H9 (cell line): ENCODE measurements around the gene CRYBB1. TPM values are rescaled to one million over a fixed set of nuclear protein-coding genes. Genes with fewer than 3 reads are reported as not detected.

Source experiments
- DNase-seq: peaks from one replicate; pipeline ENCODE4 v3.0.0-alpha.2; 2017
- H2AFZ ChIP-seq: one replicate; pipeline ENCODE4 v1.6.1; 2013; ENCODE audit warnings: mild to moderate bottlenecking, low read length, control low read depth, moderate library complexity
- H2AK5ac ChIP-seq: 2 replicates; pipeline ENCODE4 v1.6.1; 2013; ENCODE audit warnings: low read length, control low read depth, mixed read lengths; ENCODE audit not compliant: insufficient read length
- H2BK120ac ChIP-seq: one replicate; pipeline ENCODE4 v1.6.1; 2013; ENCODE audit warnings: low read depth, mild to moderate bottlenecking, low read length, control low read depth, inconsistent platforms; ENCODE audit not compliant: poor library complexity, severe bottlenecking
- H2BK12ac ChIP-seq: 2 replicates; pipeline ENCODE4 v1.6.1; 2013; ENCODE audit warnings: low read length, control low read depth, mixed read lengths, low read depth; ENCODE audit not compliant: insufficient read length
- H2BK15ac ChIP-seq: 2 replicates; pipeline ENCODE4 v1.6.1; 2013; ENCODE audit warnings: low read depth, low read length, control low read depth
- H2BK20ac ChIP-seq: one replicate; pipeline ENCODE4 v1.6.1; 2013; ENCODE audit warnings: low read depth, mild to moderate bottlenecking, low read length, control low read depth, inconsistent platforms; ENCODE audit not compliant: poor library complexity, severe bottlenecking
- H2BK5ac ChIP-seq: 2 replicates; pipeline ENCODE4 v1.6.1; 2013; ENCODE audit warnings: low read length, control low read depth, mixed read lengths; ENCODE audit not compliant: insufficient read length
- H3K14ac ChIP-seq: 2 replicates; pipeline ENCODE4 v1.6.1; 2013; ENCODE audit warnings: low read length, control low read depth; ENCODE audit not compliant: insufficient read depth
- H3K18ac ChIP-seq: 2 replicates; pipeline ENCODE4 v1.6.1; 2013; ENCODE audit warnings: low read depth, mild to moderate bottlenecking, mixed read lengths, low read length, control low read depth; ENCODE audit not compliant: insufficient read length
- H3K23ac ChIP-seq: 2 replicates; pipeline ENCODE4 v1.6.1; 2013; ENCODE audit warnings: low read length, control low read depth, mixed read lengths, low read depth; ENCODE audit not compliant: insufficient read length
- H3K23me2 ChIP-seq: 2 replicates; pipeline ENCODE4 v1.6.1; 2013; ENCODE audit warnings: low read depth, mild to moderate bottlenecking, mixed read lengths, low read length, control low read depth; ENCODE audit not compliant: insufficient read length, poor library complexity, severe bottlenecking
- H3K27ac ChIP-seq: 2 replicates; pipeline ENCODE4 v1.5.1; 2013; ENCODE audit warnings: low read length, control low read depth, mixed read lengths, low read depth; ENCODE audit not compliant: insufficient read length
- H3K27me3 ChIP-seq: 2 replicates; pipeline ENCODE4 v1.6.1; 2013; ENCODE audit warnings: low read length, control low read depth, inconsistent platforms; ENCODE audit not compliant: insufficient read depth
- H3K4ac ChIP-seq: 2 replicates; pipeline ENCODE4 v1.6.1; 2013; ENCODE audit warnings: low read depth, mild to moderate bottlenecking, control low read depth, inconsistent platforms, low read length, moderate library complexity
- H3K4me1 ChIP-seq: 2 replicates; pipeline ENCODE4 v1.6.1; 2013; ENCODE audit warnings: low read length, control low read depth, inconsistent platforms; ENCODE audit not compliant: insufficient read depth
- H3K4me2 ChIP-seq: 2 replicates; pipeline ENCODE4 v1.6.1; 2013; ENCODE audit warnings: low read length, control low read depth, mixed read lengths; ENCODE audit not compliant: insufficient read length, insufficient read depth
- H3K56ac ChIP-seq: 2 replicates; pipeline ENCODE4 v1.6.1; 2013; ENCODE audit warnings: low read depth, mild to moderate bottlenecking, mixed read lengths, low read length, control low read depth; ENCODE audit not compliant: insufficient read length
- H3K79me1 ChIP-seq: 2 replicates; pipeline ENCODE4 v1.6.1; 2013; ENCODE audit warnings: low read depth, mild to moderate bottlenecking, moderate library complexity, low read length, control low read depth, inconsistent platforms; ENCODE audit not compliant: insufficient read depth, poor library complexity, severe bottlenecking
- H3K79me2 ChIP-seq: 2 replicates; pipeline ENCODE4 v1.6.1; 2013; ENCODE audit warnings: low read length, control low read depth, inconsistent platforms; ENCODE audit not compliant: insufficient read depth
- H3K9ac ChIP-seq: 2 replicates; pipeline ENCODE4 v1.6.1; 2013; ENCODE audit warnings: low read length, control low read depth, mixed read lengths; ENCODE audit not compliant: insufficient read length; ENCODE audit errors: extremely low read depth
- H3K9me3 ChIP-seq: one replicate; pipeline ENCODE4 v1.6.1; 2013; ENCODE audit warnings: low read depth, low read length, inconsistent platforms; ENCODE audit not compliant: control insufficient read depth
- H3T11ph ChIP-seq: one replicate; pipeline ENCODE4 v1.6.1; 2013; ENCODE audit warnings: mild to moderate bottlenecking, low read length, control low read depth, inconsistent platforms
- H4K20me1 ChIP-seq: one replicate; pipeline ENCODE4 v1.6.1; 2013; ENCODE audit not compliant: control insufficient read depth, insufficient read length, insufficient read depth
- H4K5ac ChIP-seq: 2 replicates; pipeline ENCODE4 v1.6.1; 2013; ENCODE audit warnings: low read depth, mild to moderate bottlenecking, mixed read lengths, low read length, control low read depth; ENCODE audit not compliant: insufficient read length
- H4K8ac ChIP-seq: replicated peaks from 2 replicates; pipeline ENCODE4 v1.6.1; 2013; ENCODE audit warnings: low read length, control low read depth, mixed read lengths, low read depth; ENCODE audit not compliant: insufficient read length
- H4K91ac ChIP-seq: 2 replicates; pipeline ENCODE4 v1.6.1; 2013; ENCODE audit warnings: low read depth, mild to moderate bottlenecking, moderate library complexity, mixed read lengths, low read length, control low read depth; ENCODE audit not compliant: insufficient read length
- H3K27ac Mint-ChIP-seq, 3 experiments: 2 replicates in 2 of 3; 3 replicates in 1 of 3; pipeline ENCODE4 v1.8.0; 2020 to 2021; ENCODE audit warnings: mixed read lengths in 3 of 3, mild to moderate bottlenecking in 1 of 3, moderate library complexity in 1 of 3
- H3K27me3 Mint-ChIP-seq: 2 replicates; pipeline ENCODE4 v1.8.0; 2021; ENCODE audit warnings: low read depth, mild to moderate bottlenecking, moderate library complexity, mixed read lengths
- H3K36me3 Mint-ChIP-seq, 3 experiments: 2 replicates in 2 of 3; 3 replicates in 1 of 3; pipeline ENCODE4 v1.8.0; 2020 to 2021; ENCODE audit warnings: low read depth in 3 of 3, mixed read lengths in 3 of 3; ENCODE audit not compliant: insufficient read depth in 1 of 3
- H3K4me1 Mint-ChIP-seq, 2 experiments: 2 replicates each; pipeline ENCODE4 v1.8.0; 2020; ENCODE audit warnings: mixed read lengths in 2 of 2
- H3K4me3 Mint-ChIP-seq, 2 experiments: 2 replicates in 1 of 2; 3 replicates in 1 of 2; pipeline ENCODE4 v1.8.0; 2020 to 2021; ENCODE audit warnings: mild to moderate bottlenecking in 2 of 2, mixed read lengths in 2 of 2, moderate library complexity in 1 of 2
- H3K9me3 Mint-ChIP-seq, 2 experiments: 2 replicates in 1 of 2; 3 replicates in 1 of 2; pipeline ENCODE4 v1.8.0; 2020; ENCODE audit warnings: mild to moderate bottlenecking in 2 of 2, mixed read lengths in 2 of 2, moderate library complexity in 1 of 2
- WGBS: extraction: QIAGEN DNeasy Blood & Tissue Kit; methylation state at CpG from one replicate; pipeline ENCODE4 v1.1.7; 2013; ENCODE audit warnings: missing lambda C conversion rate, low lambda C conversion rate, mixed read lengths; ENCODE audit not compliant: insufficient read length; ENCODE audit errors: extremely low coverage; 5-methylcytosine and 5-hydroxymethylcytosine counted together
- total RNA-seq: library from RNA; stranded (reverse); gene quantifications from 2 replicates; pipeline ENCODE4 v1.2.1, GENCODE V29; 2021
- TF ChIP-seq, protein P1 (sequence below): fragments of 200-600 bp; sonication (generic); conservative IDR thresholded peaks from 3 replicates; pipeline ENCODE4 v1.8.0; 2021; ENCODE audit warnings: antibody characterized with exemption, mild to moderate bottlenecking

CRYBB1 gene
- total RNA-seq, 1 experiment from 2014 or later = 5.4 TPM

DNA sequence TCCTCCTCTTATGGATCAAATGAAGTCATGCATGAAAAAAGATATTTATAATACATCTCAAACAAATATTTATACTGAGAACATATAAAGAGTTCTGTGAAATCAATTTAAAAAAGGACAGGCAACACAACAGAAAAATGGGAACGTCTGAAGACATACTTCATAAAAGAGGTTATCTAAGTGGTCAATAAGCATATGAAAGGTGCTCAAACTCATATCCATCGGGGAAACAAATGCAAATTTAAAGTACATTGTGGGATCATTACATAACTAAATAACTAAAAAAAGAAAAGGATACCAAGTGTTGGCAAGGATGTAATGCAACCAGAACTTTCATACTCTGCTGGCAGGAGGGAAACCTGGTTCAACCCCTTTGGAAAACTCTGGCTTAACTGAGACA is 50.2 kb downstream of the CRYBB1 start:
- no peak overlapping the region; the same call in 1 of the 2 replicates for H3K4ac ChIP-seq
- H3K14ac ChIP-seq = peak overlapping the region; percentile 57; the same call in 1 of the 2 replicates
- peak overlapping the region; percentile 39 for H3K9ac ChIP-seq
- H3K4me1 ChIP-seq = peaks cover 19% of the 10 kb centered on the region
- H2AK5ac ChIP-seq = peak overlapping the region; percentile 89
- H3K79me2 ChIP-seq = peaks cover 46% of the 10 kb centered on the region; the same call in 1 of the 2 replicates
- no peak overlapping the region for H2BK15ac ChIP-seq
- H3K23ac ChIP-seq = no peak overlapping the region
- no peaks in the 10 kb centered on the region for H3K23me2 ChIP-seq
- H4K8ac ChIP-seq = no peak overlapping the region
- no peaks in the 10 kb centered on the region for H3K9me3 ChIP-seq
- no peak overlapping the region for H2BK20ac ChIP-seq
- no peak overlapping the region for H2BK5ac ChIP-seq
- H3K27ac ChIP-seq = peak overlapping the region; percentile 96
- H2BK12ac ChIP-seq = peak overlapping the region; percentile 91
- no peaks in the 10 kb centered on the region for H3K27me3 Mint-ChIP-seq
- TF ChIP-seq, protein P1, sequence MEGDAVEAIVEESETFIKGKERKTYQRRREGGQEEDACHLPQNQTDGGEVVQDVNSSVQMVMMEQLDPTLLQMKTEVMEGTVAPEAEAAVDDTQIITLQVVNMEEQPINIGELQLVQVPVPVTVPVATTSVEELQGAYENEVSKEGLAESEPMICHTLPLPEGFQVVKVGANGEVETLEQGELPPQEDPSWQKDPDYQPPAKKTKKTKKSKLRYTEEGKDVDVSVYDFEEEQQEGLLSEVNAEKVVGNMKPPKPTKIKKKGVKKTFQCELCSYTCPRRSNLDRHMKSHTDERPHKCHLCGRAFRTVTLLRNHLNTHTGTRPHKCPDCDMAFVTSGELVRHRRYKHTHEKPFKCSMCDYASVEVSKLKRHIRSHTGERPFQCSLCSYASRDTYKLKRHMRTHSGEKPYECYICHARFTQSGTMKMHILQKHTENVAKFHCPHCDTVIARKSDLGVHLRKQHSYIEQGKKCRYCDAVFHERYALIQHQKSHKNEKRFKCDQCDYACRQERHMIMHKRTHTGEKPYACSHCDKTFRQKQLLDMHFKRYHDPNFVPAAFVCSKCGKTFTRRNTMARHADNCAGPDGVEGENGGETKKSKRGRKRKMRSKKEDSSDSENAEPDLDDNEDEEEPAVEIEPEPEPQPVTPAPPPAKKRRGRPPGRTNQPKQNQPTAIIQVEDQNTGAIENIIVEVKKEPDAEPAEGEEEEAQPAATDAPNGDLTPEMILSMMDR = no peak
- no peak overlapping the region for H3T11ph ChIP-seq
- no peaks in the 10 kb centered on the region for H3K27me3 ChIP-seq
- H3K18ac ChIP-seq = peak overlapping the region; percentile 60
- no CpG with 5 or more reads among the region's 2 CpGs for WGBS
- peaks cover 78 to 83% of the 10 kb centered on the region in 2 experiments for H3K4me1 Mint-ChIP-seq
- H3K27ac Mint-ChIP-seq = peak overlapping the region; percentile 97 to 99 (median 98)
- no peaks in the 10 kb centered on the region for H3K9me3 Mint-ChIP-seq
- H3K4me2 ChIP-seq = peak overlapping the region; percentile 34
- no peak overlapping the region for H3K56ac ChIP-seq
- no peak overlapping the region for H2AFZ ChIP-seq
- no peaks in the 10 kb centered on the region for H4K20me1 ChIP-seq
- peak overlapping the region; percentile 11 for H4K5ac ChIP-seq
- H3K4me3 Mint-ChIP-seq = peak overlapping the region; percentile 38 to 63; a peak in 2 of 5 replicates
- H4K91ac ChIP-seq = no peak overlapping the region
- no peak for DNase-seq
- peaks cover 8% of the 10 kb centered on the region for H3K79me1 ChIP-seq
- H3K36me3 Mint-ChIP-seq = peaks cover 12 to 21% (median 15%) of the 10 kb centered on the region in 3 experiments
- H2BK120ac ChIP-seq = peak overlapping the region; percentile 7
